NCI-H146 (cell line): ENCODE measurements around the gene PREX1.
"Not testable (repeated sequence)": the region's sequence is repeated elsewhere in the genome, so short reads cannot be mapped to it uniquely, and the experiment has no call there.

Source experiments
- DNase-seq: peaks from one replicate; lab custom pipeline; 2025; lab: John Stamatoyannopoulos, UW

PREX1 gene

GRCh38 chr20:48794360-48794759, 33.4 kb downstream of the PREX1 start:
- DNase-seq: peak; percentile 46

- no peak for DNase-seq
Measured at GRCh38 chr20:48793776-48794175, 34.0 kb downstream of the PREX1 start.

GRCh38 chr20:48791666-48792071, 36.1 kb downstream of the PREX1 start:
- DNase-seq: no peak

GRCh38 chr20:48791014-48791413, 36.8 kb downstream of the PREX1 start:
- DNase-seq: peak; percentile 95

GRCh38 chr20:48790473-48791003, 37.3 kb downstream of the PREX1 start:
- DNase-seq: no peak

- no peak for DNase-seq
Measured at GRCh38 chr20:48789781-48790472, 37.9 kb downstream of the PREX1 start.

GRCh38 chr20:48789185-48789668, 38.6 kb downstream of the PREX1 start:
- no peak for DNase-seq

GRCh38 chr20:48788486-48789072, 39.2 kb downstream of the PREX1 start:
- DNase-seq: no peak

- DNase-seq: no peak
Measured at GRCh38 chr20:48787861-48788375, 39.9 kb downstream of the PREX1 start.

- no peak for DNase-seq
Measured at GRCh38 chr20:48786951-48787705, 40.7 kb downstream of the PREX1 start.

- DNase-seq: no peak
Measured at GRCh38 chr20:48785801-48786200, 42.0 kb downstream of the PREX1 start.

- no peak for DNase-seq
Measured at GRCh38 chr20:48785256-48785655, 42.5 kb downstream of the PREX1 start.

GRCh38 chr20:48784273-48784641, 43.5 kb downstream of the PREX1 start:
- no peak for DNase-seq

- DNase-seq: no peak
Measured at GRCh38 chr20:48783533-48784272, 44.1 kb downstream of the PREX1 start.

- DNase-seq: no peak
Measured at GRCh38 chr20:48782901-48783308, 44.9 kb downstream of the PREX1 start.

- DNase-seq: no peak
Measured at GRCh38 chr20:48782053-48782452, 45.7 kb downstream of the PREX1 start.

- DNase-seq: no peak
Measured at GRCh38 chr20:48781634-48782033, 46.2 kb downstream of the PREX1 start.

GRCh38 chr20:48779435-48779834, 48.4 kb downstream of the PREX1 start:
- DNase-seq: no peak

GRCh38 chr20:48777821-48778220, 50.0 kb downstream of the PREX1 start:
- DNase-seq: no peak

- no peak for DNase-seq
Measured at GRCh38 chr20:48777005-48777404, 50.8 kb downstream of the PREX1 start.

GRCh38 chr20:48776306-48776705, 51.5 kb downstream of the PREX1 start:
- DNase-seq: no peak

GRCh38 chr20:48775545-48775944, 52.3 kb downstream of the PREX1 start:
- not testable (repeated sequence) for DNase-seq
